CD4-positive, alpha-beta T cell treated with Interleukin-1 beta for 1 hour (primary cell): Measurements from ENCODE around the gene GALNT5.
"Not testable (repeated sequence)": the region's sequence is repeated elsewhere in the genome, so short reads cannot be mapped to it uniquely, and the experiment has no call there.

Experiments used
- DNase-seq, 2 donors: peaks; one replicate each; pipeline ENCODE4 v3.0.0-alpha.2; 2020 to 2022

The GALNT5 gene

DNA sequence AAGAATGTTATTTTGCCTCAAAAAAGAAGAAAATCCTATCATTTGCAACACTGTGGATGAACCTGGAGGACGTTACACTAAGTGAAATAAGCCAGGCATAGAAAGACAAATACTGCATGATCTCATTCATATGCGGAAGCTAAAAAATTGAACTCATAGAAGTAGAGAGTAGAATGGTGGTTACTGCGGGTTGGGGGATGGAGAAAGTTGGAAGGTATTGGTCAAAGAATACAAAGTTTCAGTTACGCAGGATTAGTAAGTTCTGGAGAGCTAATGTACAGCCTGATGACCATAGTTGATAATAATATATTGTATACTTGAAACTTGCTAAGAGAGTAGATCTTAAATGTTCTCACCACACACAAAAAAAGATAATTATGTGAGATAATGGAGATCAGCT is 5.0 kb upstream of the GALNT5 start:
- DNase-seq = no peak

- DNase-seq = no peak
These were observed 3.5 kb upstream of the GALNT5 start for GRCh38 chr2:157254041-157254440.

GRCh38 chr2:157255746-157256145 is 1.8 kb upstream of the GALNT5 start:
- no peak for DNase-seq

DNA sequence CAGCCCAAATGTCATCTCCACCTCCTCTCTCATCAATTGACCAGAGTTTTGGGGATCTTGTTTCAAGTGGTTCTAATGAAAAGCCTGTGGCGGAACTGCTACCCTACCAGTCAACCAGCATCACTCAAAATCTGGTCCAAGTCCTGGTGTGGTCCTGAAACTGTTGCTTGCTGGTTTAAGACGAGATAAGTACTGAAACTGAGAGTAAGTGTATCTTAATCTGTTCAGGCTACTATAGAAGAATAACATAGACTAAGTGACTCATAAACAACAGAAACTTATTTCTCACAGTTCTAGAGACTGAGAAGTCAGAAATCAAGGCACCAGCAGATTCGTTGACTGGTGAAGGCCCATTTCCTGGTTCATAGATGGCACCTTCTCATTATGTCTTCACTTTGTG is 879 bp upstream of the GALNT5 start:
- no peak for DNase-seq

DNA sequence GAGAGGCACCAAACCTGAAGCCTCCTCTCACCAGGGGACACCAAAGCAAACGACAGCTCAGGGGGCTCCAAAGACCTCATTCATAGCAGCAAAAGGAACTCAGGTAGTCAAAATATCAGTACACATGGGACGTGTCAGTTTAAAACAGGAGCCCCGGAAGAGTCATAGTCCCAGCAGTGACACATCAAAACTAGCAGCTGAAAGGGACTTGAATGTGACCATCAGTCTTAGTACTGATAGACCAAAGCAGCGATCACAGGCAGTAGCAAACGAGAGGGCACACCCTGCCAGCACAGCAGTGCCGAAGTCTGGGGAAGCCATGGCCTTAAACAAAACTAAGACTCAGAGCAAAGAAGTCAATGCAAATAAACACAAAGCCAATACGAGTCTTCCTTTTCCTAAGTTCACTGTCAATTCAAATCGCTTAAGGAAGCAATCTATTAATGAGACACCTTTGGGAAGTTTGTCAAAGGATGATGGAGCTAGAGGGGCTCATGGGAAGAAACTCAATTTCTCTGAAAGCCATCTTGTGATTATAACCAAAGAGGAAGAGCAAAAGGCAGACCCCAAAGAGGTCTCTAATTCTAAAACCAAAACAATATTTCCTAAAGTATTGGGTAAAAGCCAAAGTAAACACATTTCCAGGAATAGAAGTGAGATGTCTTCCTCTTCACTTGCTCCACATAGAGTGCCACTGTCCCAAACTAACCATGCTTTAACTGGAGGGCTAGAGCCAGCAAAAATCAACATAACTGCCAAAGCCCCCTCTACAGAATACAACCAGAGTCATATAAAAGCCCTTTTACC is 1.2 kb downstream of the GALNT5 start:
- no peak for DNase-seq

- DNase-seq = no peak
These were observed 1.9 kb downstream of the GALNT5 start for GRCh38 chr2:157259386-157259785.

GRCh38 chr2:157259960-157260359 is 2.5 kb downstream of the GALNT5 start:
- DNase-seq = no peak

- DNase-seq = no peak
These were observed 3.2 kb downstream of the GALNT5 start for GRCh38 chr2:157260533-157261198.

DNA sequence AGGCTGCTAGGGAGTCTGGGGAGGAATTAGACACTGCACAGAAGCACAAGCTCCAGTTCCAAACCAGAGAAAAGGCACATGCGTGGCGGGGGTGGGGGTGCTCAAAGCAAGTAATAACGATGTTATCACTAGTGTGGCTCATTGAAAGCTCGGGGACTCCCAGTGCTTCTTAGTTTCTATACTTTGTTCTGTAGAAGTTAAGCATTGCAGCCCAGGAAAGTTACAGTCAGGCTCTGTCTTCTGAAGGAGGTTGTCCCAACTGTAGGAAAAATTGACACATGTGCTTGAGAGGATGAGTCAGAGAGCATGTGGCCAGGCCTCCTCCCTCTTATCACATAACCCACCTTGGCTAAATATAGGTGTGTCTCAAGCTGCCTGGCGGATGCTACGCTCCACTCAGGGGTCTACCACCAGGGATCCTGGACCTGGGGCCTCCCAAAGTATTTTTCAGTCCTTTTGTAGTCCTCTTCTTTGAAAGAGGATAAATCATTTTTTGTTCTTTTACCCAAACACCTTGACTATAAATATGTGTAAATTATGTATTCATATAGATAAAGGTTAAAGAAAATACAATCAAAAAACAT is 3.8 kb downstream of the GALNT5 start:
- DNase-seq = no peak

DNA sequence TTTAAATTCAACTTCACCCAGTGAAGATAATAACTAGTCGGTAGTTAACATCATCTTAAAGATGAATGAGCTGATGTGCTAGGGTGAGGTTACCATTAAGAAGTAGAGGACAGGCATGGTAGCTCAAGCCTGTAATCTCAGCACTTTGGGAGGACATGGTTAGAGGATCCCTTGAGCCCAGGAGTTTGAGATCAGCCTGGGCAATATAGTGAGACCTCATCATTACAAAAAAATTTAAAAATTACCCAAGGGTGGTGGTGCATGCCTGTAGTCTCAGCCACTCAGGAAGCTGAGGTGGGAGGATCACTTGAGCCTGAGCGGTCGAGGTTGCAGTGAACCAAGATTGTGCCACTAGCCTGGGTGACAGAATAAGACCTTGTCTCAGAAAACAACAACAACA is 4.7 kb downstream of the GALNT5 start:
- DNase-seq = no peak

- DNase-seq = no peak
These were observed 6.6 kb downstream of the GALNT5 start for GRCh38 chr2:157264099-157264498.

GRCh38 chr2:157265825-157266224 is 8.3 kb downstream of the GALNT5 start:
- no peak for DNase-seq

- no peak for DNase-seq
These were observed 10.0 kb downstream of the GALNT5 start for GRCh38 chr2:157267476-157267875.

DNA sequence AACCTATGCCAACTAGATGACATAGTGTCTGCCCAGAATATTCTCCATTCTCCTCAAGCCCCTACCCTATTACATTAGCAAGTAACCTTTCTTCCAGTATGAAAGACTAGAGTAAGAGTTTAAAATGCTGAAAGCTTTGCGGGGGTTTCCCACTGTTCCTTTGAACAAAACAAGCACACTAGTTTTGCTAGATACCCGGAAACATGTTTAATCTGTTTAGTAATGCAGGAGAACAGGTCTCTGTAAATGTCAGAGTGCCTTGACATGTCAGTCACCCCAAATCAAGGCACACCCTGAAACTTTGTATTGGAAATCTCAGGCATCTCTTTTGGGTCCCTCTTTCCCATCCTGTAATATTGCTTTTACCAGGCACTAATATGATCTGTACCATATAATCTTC is 11.6 kb downstream of the GALNT5 start:
- DNase-seq = no peak

GRCh38 chr2:157269922-157270321 is 12.4 kb downstream of the GALNT5 start:
- DNase-seq = no peak

GRCh38 chr2:157271590-157272203 is 14.2 kb downstream of the GALNT5 start:
- no peak for DNase-seq

DNA sequence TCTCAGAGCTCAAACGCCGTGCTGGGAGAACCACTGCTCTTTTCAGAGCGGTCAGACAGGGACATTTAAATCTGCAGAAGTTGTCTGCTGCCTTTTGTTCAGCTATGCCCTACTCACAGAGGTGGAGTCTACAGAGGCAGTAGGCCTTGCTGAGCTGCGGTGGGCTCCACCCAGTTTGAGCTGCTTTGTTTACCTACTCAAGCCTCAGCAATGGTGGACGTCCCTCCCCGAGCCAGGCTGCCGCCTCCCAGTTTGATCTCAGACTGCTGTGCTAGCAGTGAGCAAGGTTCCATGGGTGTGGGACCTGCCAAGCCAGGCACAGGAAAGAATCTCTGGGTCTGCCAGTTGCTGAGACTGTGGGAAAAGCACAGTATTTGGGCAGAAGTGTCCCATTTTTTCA is 21.8 kb downstream of the GALNT5 start:
- DNase-seq = not testable (repeated sequence)

GRCh38 chr2:157281316-157281715 is 23.8 kb downstream of the GALNT5 start:
- DNase-seq = no peak

GRCh38 chr2:157283468-157283867 is 26.0 kb downstream of the GALNT5 start:
- DNase-seq = no peak

DNA sequence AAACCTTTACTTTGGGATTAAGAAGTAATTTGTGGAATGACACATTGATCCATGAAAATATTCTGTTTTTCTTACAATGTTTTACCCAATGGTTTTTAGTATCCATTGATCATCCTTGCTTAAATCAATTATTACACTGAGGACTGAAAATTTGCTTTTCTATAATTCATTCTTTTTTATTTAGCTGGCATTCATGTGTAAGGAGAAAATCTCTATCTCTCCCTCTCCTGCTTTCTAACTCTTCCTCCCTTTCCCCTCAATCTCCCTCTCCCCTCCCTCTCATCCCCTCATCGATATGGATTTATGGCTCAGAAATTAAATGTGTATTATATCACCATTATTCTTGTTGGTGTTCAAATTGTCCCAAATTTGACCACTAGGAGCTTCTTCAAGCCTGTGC is 29.7 kb downstream of the GALNT5 start:
- DNase-seq = no peak

GRCh38 chr2:157290525-157290924 is 33.0 kb downstream of the GALNT5 start:
- DNase-seq = no peak

DNA sequence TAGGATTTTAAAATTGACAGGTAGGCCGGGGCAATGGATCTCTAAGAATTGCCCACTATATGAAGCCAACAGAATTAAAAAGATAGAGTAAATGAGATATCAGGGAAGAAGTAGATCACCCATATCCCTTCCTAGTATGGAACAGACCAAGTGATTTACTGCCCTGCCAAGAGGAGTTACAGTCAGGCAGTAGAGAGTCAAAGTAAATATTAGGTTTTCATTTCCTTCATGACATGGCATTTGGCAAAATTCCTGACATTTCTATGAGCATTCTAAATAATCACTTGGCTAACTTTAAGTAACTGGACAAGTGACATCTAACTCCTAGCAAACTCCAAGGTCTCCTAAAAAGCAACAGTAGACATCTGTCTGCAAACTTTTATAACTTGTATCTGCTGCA is 33.5 kb downstream of the GALNT5 start:
- DNase-seq = no peak

DNA sequence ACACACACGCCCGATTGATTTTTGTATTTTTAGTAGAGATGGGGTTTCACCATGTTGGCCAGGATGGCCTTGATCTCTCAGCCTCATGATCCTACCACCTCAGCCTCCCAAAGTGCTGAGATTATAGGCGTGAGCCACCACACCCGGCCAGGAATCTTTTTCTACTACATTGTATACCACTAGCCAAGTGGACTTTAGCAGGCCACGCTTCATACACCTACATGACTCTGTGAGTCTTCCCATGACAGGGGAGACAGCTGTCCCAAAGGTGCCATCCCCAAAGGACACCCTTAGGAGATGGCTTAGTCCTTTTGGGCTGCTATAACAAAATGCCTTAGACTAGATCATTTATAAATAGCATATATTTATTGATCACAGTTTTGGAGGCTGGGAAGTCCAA is 35.3 kb downstream of the GALNT5 start:
- no peak for DNase-seq

DNA sequence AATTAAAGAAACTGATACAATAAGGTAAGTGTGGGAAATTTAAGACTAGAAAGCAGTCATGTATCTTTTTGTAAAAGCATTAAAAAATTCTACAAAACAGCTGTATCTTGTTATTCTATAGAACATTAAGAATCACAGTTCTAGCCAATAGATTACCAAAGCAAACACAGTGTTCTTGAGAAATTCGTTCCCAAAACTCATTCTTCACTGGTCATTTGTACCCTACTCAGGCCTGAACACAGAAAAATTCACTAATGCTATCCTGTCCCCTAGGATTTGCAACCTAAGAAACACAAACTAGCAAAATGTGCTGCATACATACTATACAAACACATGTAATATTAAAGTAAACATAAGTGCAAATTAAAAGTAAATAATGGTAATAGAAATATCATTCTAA is 39.0 kb downstream of the GALNT5 start:
- DNase-seq = no peak
